ENCODE measurements around the gene ELL2. TPM values are rescaled to one million over a fixed set of nuclear protein-coding genes. Genes with fewer than 3 reads are reported as not detected.
"Not testable (repeated sequence)": the region's sequence is repeated elsewhere in the genome, so short reads cannot be mapped to it uniquely, and the experiment has no call there.

Gene ELL2
- total RNA-seq, 1 donor from 2014 or later: 52.8 TPM

- no peak overlapping the region for H3K4me3 ChIP-seq (ENCODE audit: low read depth, low read length)
- TF ChIP-seq CTCF (conservative IDR thresholded peaks at IDR 0.05; ENCODE audit: low read depth, low read length): no peak
- no peak for DNase-seq (ENCODE audit: low read depth)
These were observed 105.1 kb downstream of the ELL2 start for GRCh38 chr5:95856501-95856981.

GRCh38 chr5:95853490-95853889 lies 108.2 kb downstream of the ELL2 start:
- TF ChIP-seq CTCF (conservative IDR thresholded peaks at IDR 0.05; ENCODE audit: low read depth, low read length): no peak
- H3K4me3 ChIP-seq (ENCODE audit: low read depth, low read length): no peak overlapping the region
- no peak for DNase-seq (ENCODE audit: low read depth)

GRCh38 chr5:95852567-95852966 lies 109.1 kb downstream of the ELL2 start:
- no peak for TF ChIP-seq CTCF (conservative IDR thresholded peaks at IDR 0.05; ENCODE audit: low read depth, low read length)
- no peak overlapping the region for H3K4me3 ChIP-seq (ENCODE audit: low read depth, low read length)
- DNase-seq (ENCODE audit: low read depth): no peak

- not testable (repeated sequence) for DNase-seq (ENCODE audit: low read depth); H3K4me3 ChIP-seq (ENCODE audit: low read depth, low read length)
These were observed 110.5 kb downstream of the ELL2 start for GRCh38 chr5:95851141-95851540.

GRCh38 chr5:95850391-95850894 lies 111.2 kb downstream of the ELL2 start:
- no peak for TF ChIP-seq CTCF (conservative IDR thresholded peaks at IDR 0.05; ENCODE audit: low read depth, low read length)
- peak; percentile 73 for DNase-seq (ENCODE audit: low read depth)
- H3K4me3 ChIP-seq (ENCODE audit: low read depth, low read length): no peak overlapping the region

GRCh38 chr5:95848701-95849100 lies 113.0 kb downstream of the ELL2 start:
- H3K4me3 ChIP-seq (ENCODE audit: low read depth, low read length): no peak overlapping the region
- DNase-seq (ENCODE audit: low read depth): no peak
- TF ChIP-seq CTCF (conservative IDR thresholded peaks at IDR 0.05; ENCODE audit: low read depth, low read length): no peak

- no peak for TF ChIP-seq CTCF (conservative IDR thresholded peaks at IDR 0.05; ENCODE audit: low read depth, low read length)
- DNase-seq (ENCODE audit: low read depth): no peak
- no peak overlapping the region for H3K4me3 ChIP-seq (ENCODE audit: low read depth, low read length)
These were observed 114.4 kb downstream of the ELL2 start for GRCh38 chr5:95847261-95847592.
